Parietal lobe (tissue), 1 donor: Measurements from ENCODE around the gene SPECC1L. TPM values are rescaled to one million over a fixed set of nuclear protein-coding genes. Genes with fewer than 3 reads are reported as not detected.

Source experiments
- total RNA-seq: library from RNA; depleted of rRNA; stranded (reverse); fragments of >200 nt; gene quantifications from one replicate; pipeline ENCODE4 v1.2.3, GENCODE V29; 2014

Gene SPECC1L
- total RNA-seq: 63.9 TPM

GRCh38 chr22:24270556-24271385 is at the start of gene SPECC1L:
Gene SPECC1L (plus strand): TSS chr22:24270831. CDS start chr22:24302232, 31,401 bp downstream.

GRCh38 chr22:24245030-24245431 is 25.6 kb upstream of the SPECC1L start, which contains the start of gene GGT5:
Gene GGT5 (minus strand): TSS chr22:24245082. CDS start chr22:24244725, 357 bp downstream.

GRCh38 chr22:24427500-24428164 is 157.0 kb downstream of the SPECC1L start, which contains the start of gene ADORA2A:
Gene ADORA2A (plus strand): TSS chr22:24427599. CDS start chr22:24433405, 5,806 bp downstream.

Other genes starting within 250 kb of the SPECC1L start
- 0.31 TPM for gene SUSD2, start 89.3 kb upstream of the SPECC1L start, total RNA-seq
- gene GGT5, start 25.7 kb upstream of the SPECC1L start, total RNA-seq: 1.3 TPM
- gene ADORA2A, start 156.8 kb downstream of the SPECC1L start, total RNA-seq: 11.0 TPM
- gene UPB1, start 224.5 kb downstream of the SPECC1L start, total RNA-seq: 0.94 TPM